ENCODE results near the gene SPEF1.
A peak's percentile ranks its signal among the peaks of the same experiment; 100 is the strongest.
"Not testable (repeated sequence)": the region's sequence is repeated elsewhere in the genome, so short reads cannot be mapped to it uniquely, and the experiment has no call there.

Gene SPEF1

DNA sequence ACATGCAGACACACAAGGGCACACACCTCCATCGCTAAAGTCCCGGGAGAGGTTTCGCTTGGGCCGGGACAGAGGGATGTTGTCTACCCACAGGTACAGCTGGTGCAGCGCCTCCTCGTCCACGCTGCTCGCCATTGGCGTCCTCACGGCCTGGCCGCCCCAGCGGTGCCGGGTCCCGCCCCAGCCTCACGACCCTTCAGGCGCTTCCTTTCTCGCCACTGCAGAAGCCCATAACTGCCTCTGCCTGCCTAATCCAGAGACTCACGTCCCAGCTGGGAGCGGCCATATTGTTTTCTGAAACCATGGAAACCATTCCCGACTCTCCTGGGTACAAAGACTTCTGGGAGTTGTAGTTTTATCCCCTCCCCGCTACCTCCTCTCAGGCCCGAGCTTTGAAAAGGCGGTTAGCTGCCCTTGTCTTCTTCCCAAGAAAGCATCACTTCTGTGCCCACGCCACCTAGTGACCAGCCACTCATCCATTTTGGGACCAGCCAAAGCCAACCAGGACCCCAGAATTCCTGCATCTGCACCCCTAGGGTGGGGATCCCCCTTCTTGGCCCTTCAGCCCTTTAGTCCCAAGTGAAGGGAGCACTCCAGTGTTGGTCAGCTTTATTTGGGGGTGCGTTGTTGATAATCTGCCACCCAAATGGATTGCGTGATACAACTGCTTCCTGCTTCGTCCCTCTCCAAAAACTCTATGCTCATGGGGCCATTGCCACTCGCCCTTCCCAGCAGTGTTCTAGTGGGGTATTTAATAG is at the start of gene SPEF1:
TSS of gene SPEF1 (minus strand) at position 296 of the 758 bp plus-strand sequence. CDS start at position 135, 161 bp downstream.
- no peak for DNase-seq (ENCODE audit: low read depth in 2 of 2)

DNA sequence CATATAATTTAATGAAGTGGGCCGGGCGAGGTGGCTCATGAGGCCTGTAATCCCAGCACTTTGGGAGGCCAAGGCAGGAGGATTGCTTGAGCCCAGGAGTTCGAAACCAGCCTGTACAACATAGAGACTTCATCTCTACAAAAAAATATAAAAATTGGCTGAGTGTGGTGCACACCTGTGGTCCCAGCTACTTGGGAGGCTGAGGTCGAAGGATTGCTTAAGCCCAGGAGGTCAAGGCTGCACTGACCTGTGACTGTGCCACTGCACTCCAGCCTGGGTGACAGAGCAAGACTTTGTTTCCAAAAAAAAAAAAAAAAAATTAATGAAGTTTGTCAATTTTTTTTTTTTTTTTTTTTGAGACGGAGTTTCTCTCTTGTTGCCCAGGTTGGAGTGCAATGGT is 48.6 kb upstream of the SPEF1 start:
- not testable (repeated sequence) for DNase-seq (ENCODE audit: low read depth in 2 of 2)

DNA sequence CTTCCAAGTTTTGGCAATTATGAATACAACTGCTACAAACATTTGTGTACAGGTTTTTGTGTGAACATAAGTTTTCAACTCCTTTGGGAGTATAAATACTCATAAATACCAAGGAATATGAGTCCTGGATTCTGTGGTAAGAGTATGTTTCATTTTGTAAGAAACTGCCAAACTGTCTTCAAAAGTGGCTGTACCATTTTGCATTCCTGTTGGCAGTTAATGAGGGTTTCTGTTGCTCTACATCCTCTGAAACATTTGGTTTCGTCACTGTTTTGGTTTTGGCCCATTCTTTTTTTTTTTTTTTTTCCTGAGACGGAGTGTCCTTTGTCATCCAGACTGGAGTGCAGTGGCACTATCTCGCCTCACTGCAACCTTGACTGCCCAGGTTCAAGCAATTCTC is 47.5 kb upstream of the SPEF1 start:
- DNase-seq (ENCODE audit: low read depth in 2 of 2) = no peak

GRCh38 chr20:3826420-3826819 is 45.2 kb upstream of the SPEF1 start:
- DNase-seq (ENCODE audit: low read depth in 2 of 2) = no peak

DNA sequence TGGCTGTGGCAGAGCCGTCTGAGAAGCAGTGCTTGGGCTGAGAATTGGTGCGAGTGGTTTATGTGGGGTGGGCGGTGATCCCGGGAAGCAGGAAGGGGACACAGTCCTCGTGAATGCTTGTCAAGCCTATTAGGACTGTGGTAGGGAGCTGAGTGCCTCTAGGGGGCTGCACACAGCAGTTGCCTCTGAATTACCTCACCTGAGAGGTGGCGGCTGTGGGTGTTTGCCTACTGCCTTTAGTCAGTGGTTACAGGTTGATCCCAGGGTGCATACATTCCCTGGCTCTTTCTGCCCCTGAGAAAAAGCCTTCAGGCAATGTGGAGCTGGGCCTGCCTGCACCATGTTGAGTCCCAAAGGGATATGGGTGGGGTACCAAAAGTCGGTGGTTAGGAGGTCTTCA is 44.3 kb upstream of the SPEF1 start:
- no peak for DNase-seq (ENCODE audit: low read depth in 2 of 2)

GRCh38 chr20:3823881-3824280 is 42.6 kb upstream of the SPEF1 start:
- no peak for DNase-seq (ENCODE audit: low read depth in 2 of 2)

DNA sequence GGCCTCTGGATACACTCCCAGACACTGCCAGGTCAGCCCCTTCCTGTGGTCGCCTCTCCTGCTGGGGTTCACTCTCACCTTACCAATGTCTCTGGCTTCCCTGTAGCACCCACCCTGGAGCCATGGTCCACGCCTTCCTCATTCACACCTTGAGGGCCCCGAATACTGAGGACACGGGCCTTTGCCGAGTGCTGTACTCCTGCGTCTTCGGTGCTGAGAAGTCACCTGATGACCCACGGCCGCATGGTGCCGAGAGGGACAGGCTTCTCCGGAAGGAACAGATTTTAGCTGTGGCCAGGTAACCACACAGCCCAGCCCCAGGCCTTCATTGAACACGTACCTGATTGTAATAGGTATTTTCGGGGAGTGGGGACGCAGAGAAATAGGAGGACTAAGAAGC is 40.7 kb upstream of the SPEF1 start:
- DNase-seq (ENCODE audit: low read depth in 2 of 2) = no peak

DNA sequence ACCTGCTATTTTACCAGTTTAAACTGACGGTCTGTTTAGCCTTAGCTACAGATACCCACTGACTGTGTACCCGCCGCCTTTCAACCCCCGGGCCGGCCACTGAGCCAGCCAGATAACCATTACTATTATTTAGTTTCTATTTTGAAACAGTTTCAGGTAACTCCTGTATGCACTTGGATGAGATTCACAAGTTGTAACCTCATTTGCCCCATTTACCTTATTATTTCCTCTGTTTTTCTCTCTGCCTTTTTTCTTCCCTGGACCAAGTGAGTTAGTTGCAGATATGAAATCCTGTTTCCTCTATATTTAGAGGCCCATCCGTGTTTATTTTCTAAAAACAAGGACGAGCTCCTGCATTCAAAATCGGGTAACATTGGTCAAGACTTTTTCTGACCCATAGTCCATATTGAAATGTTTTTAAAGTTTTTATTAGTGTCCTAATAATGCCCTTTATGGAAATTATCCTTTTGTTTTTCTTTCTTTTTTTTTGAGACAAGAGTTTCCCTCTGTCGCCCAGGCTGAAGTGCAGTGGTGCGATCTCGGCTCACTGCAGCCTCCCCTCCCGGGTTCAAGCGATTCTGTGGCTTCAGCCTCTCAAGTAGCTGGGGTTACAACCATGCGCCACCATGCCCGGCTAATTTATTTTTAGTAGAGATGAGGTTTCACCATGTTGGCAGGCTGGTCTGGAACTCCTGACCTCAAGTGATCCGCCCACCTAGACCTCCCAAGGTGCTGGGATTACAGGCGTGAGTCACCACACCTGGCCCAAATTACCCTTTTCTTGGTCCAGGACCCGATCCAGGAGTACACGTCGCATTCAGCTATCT is 39.9 kb upstream of the SPEF1 start:
- DNase-seq (ENCODE audit: low read depth in 2 of 2) = no peak

GRCh38 chr20:3820048-3820900 is 39.0 kb upstream of the SPEF1 start, which contains the start of gene AP5S1:
AP5S1 (plus strand) TSS chr20:3820547; CDS start chr20:3822118, 1,571 bp downstream.
- peak; percentile 77 to 85 for DNase-seq (ENCODE audit: low read depth in 2 of 2)

- DNase-seq (ENCODE audit: low read depth in 2 of 2) = no peak
Observed at GRCh38 chr20:3819411-3820047, 38.3 kb upstream of the SPEF1 start.

DNA sequence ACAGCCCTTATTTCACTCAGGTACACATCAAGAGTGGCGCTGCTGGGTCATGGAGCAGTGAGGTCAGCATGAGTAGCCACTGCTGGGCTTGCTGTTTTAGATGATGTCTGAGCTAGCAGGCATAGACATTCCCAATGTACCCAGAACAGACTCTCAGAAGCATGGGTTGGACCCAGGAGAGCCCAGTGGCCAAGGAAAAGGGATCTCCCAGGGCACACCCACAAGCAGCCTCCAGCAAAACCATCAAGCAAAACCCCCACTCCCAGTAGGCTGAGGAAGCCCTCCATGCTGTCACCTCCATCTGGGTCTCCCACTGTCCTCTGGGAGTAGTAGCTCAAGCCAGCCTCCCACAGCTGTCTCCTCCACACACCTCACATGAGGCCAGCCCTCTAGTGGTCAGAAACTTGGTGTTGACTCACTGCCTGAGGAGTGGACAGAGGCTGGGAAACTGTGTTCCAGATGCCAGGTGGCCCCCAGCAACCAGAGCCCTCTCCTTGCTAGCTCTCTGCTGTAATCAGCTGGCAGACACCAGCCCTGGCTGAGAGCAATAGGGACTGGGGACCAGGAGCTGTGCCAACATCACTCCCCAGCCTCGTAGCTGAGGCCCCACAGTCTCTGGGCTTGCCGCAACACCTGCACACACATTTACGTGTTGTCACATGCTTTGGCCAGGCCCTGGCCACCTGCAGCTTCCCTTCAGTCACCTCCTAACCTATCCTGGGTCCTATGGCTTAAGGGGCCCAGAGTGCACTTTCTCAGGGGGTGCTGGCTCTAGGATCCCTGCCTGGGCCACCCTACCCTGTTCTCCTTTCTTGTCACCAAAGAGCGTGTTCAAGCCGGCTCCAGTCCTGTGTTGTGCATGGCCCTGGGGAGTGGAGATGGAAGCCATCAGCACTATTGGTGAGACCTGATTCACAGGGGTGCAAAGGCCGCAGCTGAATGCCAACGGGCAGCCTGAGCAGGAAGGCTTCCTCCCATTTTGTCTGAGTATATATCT is 37.2 kb upstream of the SPEF1 start:
- DNase-seq (ENCODE audit: low read depth in 2 of 2) = no peak

GRCh38 chr20:3815703-3816315 is 34.6 kb upstream of the SPEF1 start:
- DNase-seq (ENCODE audit: low read depth in 2 of 2) = no peak

DNA sequence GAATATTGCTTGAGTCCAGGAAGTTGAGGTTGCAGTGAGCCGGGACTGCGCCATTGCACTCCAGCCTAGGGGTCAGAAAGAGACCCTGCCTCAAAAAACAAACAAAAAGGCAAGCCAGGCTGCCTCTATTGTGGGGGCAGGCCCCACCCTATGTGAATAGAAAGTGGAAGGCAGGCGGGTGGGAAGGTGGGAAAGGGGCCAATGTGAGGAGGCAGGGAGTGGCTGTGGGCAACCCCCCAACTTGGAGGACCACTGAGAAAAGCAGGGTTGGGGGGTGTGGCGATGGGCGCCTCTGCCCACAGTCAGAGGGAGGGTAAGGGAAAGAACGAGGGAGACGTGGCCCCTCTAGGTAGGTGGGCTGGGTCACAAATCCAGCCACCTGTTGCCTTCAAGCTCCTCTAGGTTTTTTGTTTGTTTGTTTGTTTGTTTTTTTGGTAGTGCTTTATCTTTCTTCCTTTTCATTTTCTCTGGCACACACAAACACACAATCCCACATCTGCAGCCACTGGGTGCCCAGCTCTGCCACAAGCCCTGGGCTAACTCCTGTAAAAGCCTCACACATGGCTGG is 33.8 kb upstream of the SPEF1 start:
- no peak for DNase-seq (ENCODE audit: low read depth in 2 of 2)

DNA sequence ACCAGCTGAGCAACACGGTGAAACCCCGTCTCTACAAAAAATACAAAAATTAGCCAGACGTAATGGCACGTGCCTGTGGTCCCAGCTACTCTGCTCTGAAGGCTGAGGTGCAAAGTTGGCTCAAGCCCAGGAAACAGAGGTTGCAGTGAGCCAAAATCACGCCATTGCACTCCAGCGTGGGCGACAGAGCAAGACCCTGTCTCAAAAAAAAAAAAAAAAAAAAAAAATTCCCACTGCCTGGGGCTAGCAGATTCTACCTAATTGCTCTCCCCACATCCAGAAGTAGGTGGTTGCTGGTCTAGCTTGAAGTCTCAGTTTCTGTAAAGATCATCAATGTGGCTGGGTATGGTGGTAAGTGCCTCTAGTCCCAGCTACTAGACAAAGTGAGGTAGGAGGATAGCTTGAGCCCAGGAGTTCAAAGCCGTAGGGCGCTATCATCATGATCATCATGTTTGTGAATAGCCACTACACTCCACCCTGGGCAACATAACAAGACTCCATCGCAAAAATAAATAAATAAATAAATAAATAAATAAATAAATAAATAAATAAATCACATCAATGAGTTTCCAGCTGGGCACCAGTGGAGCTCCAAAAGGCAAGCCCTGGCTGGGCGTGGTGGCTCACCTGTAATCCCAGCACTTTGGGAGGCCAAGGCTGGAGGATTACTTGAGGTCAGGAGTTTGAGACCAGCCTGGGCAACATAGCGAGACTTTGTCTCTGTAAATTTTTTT is 32.8 kb upstream of the SPEF1 start:
- DNase-seq (ENCODE audit: low read depth in 2 of 2) = no peak

DNA sequence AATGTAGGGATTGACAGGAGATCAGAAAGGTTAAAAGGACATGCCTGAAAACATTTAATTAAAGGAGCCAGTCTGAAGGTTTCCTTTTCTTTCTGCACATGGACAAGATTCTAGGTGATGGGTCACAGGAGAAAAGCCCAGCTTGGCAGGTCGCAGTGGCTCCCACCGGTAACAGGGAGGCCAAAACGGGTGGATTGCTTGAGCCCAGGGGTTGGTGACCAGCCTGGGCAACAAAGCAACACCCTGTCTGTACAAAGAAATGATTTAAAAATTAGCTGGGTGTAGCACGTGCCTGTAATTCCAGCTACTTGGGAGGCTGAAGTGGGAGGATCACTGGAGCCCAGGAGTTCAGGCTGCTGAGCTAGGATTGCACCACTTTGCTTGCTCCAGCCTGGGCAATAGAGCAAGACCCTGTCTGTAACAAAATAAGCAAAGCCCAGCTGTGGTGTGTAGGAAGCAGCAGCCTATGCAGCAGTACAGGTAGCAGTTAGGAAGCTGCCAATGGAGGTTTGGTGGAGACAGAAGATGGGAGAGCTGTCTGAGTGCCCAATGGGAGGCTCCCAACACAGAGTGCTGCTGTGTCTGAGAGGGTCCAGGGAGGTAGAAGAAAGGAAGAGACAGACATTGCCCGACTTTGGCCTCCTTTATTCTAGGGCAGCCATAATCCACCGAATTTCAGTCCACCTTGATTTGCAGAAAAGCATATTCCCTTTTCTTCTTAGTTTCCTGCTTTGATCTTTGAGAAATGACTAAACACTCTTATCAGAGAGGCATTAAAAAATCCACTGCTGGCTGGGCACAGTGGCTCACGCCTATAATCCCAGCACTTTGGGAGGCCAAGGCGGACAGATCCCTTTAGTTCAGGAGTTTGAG is 32.0 kb upstream of the SPEF1 start:
- DNase-seq (ENCODE audit: low read depth in 2 of 2) = no peak

DNA sequence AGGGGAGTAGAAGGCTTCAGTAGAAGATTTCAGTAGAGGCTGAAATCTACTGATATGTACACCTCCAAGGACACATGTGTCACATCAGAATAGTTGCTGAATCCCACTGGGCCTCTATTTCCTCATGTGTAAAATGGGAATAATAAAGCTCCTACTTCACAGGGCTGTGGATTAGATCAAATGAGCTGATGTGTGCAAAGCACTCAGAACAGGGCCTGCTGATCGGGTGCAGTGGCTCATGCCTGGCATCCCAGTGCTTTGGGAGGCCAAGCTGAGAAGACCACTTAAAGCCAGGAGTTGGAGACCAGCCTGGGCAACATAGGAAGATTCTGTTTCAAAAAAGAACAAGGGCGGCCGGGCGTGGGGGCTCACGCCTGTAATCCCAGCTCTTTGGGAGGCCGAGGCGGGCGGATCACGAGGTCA is 31.0 kb upstream of the SPEF1 start:
- no peak for DNase-seq (ENCODE audit: low read depth in 2 of 2)

DNA sequence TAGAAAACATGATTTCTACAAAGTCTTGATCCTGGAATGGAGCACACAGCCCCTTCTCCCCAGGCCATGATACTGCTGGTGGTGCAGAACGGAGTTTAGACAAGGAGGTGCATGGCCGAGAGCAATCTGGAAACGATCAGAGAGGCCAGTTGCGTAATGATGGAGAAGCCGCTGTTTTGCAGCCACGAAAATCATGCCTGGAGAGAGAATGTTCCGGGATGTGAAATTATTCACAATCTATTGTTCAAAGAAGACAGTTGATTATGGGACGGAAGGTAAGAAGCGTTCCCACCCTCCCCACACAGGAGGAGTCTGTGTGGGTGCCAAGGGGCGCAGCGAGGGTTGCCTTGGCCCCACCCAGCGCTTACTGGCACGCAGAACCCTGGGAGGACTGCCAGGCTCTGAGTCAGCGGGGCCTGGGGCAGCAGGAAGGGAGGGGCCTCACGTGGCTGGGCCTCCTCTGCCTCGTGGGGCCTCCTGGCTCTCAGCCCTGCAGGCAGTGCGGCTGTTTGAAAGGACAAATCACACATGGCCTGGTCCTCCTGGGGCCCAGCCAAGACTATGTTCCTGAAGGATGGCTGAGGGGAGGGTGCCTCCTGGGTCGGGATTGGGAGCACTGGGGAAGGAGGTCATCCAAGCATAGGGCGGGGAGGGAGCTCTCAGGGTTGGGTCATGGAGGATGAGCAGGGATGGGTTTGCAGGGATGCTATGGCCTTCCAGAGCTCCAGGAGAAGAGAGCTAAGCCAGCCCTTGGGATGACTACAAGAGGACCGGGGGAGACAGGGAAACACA is 30.4 kb upstream of the SPEF1 start:
- DNase-seq (ENCODE audit: low read depth in 2 of 2) = peak; percentile 81 to 84

Data from stimulated activated CD8-positive, alpha-beta memory T cell treated with anti-CD3 and anti-CD28 coated beads, Interleukin-7, amount 100 ng/mL, for 1 hour (primary cell).